SHP77 (cell line): ENCODE data around the gene RNF224.
A peak's percentile ranks its signal among the peaks of the same experiment; 100 is the strongest.

Experiments
- DNase-seq, 2 experiments: peaks; one replicate each; lab custom pipeline; 2025; lab: John Stamatoyannopoulos, UW

Gene RNF224

DNA sequence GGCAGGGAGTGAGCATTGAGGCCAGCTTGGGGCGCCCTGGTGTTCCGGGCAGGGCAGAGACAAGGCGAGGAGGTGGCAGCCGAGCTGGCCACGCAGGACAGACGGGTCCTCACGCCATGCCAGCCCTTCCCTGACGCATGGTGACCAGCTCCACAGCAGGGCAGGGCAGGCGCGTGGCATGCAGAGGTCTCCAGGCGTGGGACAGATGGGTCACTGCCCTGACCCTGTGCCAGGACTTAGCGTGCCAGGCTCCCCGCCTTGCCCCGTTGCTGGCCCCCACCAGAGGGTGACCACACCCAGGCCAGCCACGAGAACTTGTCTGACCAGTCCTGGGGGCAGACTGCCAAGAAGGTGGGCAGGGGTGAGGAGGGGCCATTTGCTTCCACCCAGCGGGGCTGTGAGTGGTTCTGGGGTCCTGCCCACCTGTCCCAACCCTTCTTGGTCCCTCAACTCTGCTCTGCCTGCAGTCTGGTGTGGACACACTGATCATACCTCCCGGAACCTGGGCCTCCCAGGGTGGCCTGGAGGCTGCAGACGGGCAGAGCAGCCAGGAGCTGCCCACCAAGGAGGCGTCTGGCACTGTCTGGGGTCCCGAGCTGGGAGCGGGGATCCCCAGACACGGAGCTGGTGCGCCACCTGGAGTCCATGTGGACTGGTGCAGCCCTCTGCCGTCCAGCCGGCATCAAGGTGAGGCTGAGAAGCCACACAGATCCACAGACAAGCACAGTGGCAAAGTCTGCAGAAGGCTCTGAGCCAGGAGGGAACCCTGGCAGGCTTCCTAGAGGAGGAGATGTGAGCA, at the start of gene RNF224:
TSS of gene RNF224 (plus strand) at position 449 of the 799 bp plus-strand sequence. CDS start 834 bp downstream, outside the sequence.
- peak; percentile 71 to 77 for DNase-seq

- no peak for DNase-seq
Measured at GRCh38 chr9:137178201-137178938, 48.9 kb upstream of the RNF224 start.

DNA sequence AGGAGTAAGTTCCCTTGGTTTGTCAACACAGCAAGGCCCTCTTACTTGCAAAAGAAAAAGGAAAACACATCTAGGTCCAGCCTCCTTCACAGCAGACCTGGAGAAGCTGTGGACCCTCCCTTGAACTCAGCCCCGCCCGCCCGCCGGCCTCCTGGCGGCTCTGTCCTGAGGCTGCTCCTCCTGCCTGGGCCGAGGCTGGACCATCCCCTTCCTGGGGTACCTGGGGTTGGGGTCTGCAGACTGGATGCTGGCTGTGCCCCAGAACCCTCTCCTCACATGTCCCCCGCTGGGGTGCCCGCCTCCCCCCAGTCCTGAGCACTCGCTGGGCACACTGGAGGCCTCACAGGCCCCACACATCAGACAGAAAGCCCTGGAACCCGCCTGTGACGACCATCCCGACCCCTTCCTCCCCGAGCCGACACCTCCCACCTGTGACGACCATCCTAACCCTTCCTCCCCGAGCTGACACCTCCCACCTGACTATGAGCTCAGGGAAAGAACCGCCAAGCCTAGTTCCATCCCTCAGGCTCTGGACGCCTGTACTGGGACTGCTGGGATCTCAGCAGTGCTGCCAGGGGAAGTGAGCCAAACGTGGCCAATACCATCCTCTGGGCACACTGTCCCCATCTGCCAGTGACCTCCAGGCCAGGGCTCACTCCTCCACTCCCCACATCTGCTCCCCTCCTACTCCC, 48.2 kb upstream of the RNF224 start:
- no peak for DNase-seq

GRCh38 chr9:137179761-137180160, 47.5 kb upstream of the RNF224 start:
- DNase-seq: no peak

DNA sequence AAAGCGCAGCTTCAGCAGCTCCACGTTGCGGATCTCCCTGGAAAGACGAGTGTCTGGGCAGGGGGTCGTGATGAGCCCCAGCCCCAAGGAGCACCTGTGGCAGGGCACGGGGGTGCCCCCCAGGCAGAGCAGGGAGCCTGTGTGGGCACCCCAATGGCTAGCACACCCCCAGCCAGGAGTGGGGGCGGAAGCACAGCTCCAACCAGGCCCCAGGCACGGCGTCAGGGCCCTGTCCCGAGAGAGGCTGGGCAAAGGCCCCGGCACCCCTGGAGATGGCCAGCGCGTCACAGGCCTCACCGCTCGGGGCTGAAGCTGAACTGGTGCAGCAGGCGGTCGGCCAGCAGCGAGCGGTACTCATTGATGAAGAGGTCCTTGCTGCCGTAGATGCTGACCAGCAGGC, 46.8 kb upstream of the RNF224 start:
- DNase-seq: no peak

DNA sequence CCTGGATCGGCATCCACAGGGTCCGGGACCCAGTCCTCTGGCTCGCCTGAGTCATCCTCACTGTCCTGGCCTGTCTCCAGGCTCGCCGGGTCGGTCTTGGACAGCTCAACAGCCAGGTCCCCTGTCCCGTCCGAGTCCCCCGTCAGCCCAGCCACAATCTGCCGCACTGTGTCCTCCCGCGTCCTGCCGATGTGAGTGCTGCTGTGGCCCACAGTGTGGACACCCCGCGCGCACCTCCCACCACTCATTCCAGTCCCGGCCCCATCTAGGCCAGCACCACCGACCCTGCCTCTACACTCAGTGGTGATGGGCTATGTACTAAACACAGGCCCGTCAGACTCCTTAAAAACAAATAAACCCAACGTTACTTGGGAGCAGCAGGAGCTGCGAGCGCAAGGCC, 45.6 kb upstream of the RNF224 start:
- DNase-seq: no peak

GRCh38 chr9:137182836-137183235, 44.5 kb upstream of the RNF224 start:
- no peak for DNase-seq

GRCh38 chr9:137183980-137184595, 43.2 kb upstream of the RNF224 start:
- no peak for DNase-seq

DNA sequence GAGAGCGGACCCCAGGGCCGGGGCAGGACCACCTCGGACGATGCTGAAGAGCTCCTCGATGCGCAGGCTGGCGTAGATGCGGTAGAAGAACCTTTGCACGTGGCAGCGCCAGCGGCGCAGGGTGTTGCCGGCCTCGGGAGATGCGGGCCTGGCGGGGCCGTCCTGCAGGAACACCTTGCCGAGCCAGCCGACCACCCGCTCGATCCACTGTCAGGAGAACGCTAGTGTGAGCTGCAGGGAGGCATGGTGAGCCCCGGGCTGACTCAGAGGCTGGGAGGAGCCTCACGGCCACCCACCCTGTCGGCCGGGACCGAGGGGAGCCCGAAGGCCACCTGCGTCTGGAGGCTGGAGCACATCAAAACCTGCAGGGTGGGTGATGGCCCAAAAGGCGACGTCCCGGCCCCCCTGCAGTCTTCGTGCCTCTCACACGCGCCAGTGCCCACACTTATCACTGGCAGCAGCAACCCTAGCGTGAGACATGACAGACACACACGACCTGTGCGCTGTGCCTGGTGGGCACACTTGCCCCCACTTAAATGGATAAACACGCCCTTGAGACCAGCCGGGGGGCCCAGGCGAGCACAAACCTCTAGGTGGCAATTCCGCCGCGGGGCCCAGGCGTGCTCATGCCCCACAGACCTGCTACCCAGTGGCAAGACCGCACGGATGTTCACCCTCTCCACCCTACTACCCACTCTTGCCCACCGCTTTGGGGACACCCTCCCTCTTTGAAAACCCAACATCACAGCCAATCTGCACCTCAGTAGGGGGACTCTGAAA, 42.2 kb upstream of the RNF224 start:
- DNase-seq: no peak

GRCh38 chr9:137185921-137186320, 41.4 kb upstream of the RNF224 start:
- DNase-seq: no peak

DNA sequence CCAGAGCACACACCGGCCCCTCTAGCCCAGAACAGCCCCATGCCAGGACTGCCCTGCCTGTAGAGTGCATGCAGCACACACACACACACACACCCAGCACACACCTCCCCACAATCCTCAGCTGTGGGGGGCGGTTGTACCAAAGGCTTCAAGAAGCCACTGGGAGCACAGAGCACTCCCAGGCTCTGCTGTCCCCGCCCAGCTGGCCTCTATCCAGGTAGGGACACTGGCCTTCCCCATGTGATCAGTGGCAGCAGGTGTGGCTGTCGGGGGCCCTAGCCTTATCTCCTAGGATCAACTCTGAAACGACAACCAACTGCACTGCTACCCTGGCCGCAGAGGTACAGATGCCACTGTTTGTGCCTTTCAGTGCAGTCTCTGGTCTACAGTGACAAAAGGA, 40.9 kb upstream of the RNF224 start:
- no peak for DNase-seq

GRCh38 chr9:137187386-137187785, 39.9 kb upstream of the RNF224 start:
- no peak for DNase-seq

- DNase-seq: no peak
Measured at GRCh38 chr9:137188086-137188489, 39.2 kb upstream of the RNF224 start.

- peak; percentile 90 to 91 for DNase-seq
Measured at GRCh38 chr9:137188490-137189296, 38.6 kb upstream of the RNF224 start, which contains the start of the genes ANAPC2 and SSNA1. ANAPC2 (minus strand) TSS chr9:137188560; CDS start chr9:137188532, 28 bp downstream. SSNA1 (plus strand) TSS chr9:137188676; CDS start chr9:137188727, 51 bp downstream.

- no peak for DNase-seq
Measured at GRCh38 chr9:137189297-137190295, 37.7 kb upstream of the RNF224 start.

DNA sequence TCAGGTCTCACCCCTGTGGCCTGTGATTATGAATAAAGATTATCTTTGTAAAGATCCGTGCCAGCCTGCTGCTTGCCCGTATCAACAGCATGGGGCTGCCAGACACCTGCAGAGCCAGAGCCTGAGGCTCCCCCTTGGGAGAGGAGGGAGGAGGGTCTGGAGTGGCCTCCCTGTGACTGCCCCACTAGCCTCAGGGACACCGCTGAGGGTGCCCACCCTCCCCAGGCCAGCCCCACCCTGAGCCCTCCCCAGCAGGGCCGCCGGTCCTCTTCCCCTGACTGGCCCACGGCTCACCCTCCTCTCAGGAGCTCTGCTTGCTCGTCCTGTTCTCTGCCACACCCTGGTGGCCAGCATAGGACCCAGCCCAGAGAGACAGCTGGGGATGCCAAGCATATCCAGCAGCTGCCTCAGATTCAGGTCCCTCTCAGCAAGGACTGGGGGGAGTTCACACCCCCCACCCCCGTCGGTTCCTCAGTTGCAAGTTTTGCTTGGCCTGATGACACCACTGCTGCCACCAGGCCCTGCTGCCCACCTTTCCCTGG, 36.9 kb upstream of the RNF224 start:
- no peak for DNase-seq

DNA sequence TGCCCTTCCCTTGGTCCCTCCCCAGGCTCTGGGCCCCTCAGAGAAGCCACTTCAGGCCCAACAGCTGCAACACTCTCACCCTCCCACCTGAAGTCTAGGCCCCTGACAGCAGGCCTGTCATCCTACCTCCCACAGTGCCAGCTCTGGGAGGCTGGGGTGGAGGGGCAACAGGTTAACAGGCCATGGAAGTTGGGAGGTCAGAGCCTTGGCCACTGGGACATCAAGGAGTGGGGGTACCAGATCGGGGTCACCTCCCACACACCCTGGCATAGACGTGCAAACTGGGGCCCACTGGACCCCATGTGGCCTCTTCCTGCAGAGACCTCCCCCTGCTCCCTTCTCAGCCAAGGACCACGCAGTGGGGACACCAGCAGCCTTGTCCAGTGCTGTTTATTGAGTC, 36.1 kb upstream of the RNF224 start:
- DNase-seq: no peak

DNA sequence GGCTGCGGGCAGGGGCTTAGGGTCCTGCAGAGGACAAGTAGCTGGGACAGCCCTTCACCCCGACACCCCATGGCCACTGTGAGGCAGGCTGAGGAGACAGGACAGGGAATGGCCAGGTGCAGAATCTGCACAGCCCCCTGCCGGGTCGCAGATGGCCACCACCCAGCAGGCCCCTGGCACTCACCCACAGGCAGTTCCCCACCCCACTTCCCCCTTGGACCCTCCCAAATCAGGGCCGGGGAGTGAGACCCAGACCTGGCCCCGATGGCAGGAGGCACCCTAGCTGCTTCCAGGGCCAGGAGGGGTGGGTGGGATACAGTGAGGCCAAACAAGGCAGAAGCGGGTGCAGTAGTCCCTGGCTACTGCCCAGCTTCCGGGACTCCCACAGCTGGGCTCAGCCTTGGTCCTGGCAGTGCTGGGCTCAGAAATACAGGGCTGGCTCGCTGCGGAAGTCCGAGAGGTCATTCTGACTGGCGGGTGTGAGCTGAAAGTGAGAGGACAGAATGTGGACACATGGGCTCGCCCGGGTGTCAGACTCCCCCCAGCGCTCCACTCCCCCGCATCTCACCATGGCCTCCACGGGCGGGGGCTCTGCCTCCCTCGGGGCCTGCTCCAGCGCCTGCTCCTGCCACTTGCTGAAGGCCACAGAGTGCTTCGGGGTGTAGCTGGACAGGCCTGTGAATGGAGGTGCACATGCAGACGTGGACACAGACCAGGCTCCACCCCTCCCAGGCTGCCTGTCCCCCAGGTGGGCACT, 35.4 kb upstream of the RNF224 start:
- no peak for DNase-seq
